ENCODE measurements around the gene ZBTB17.

ZBTB17 gene

GRCh38 chr1:16018749-16019643 is 43.1 kb upstream of the ZBTB17 start:
- Histone ChIP-seq H3K9me3 (ENCODE audit: insufficient read depth, low read length) (no peaks in the 10 kb centered on the region), H3K9ac (ENCODE audit: insufficient read length, low read depth) (peak overlapping the region; percentile 50), H3K36me3 (ENCODE audit: insufficient read depth, insufficient read length, low read length) (no peaks in the 10 kb centered on the region), H3K4me1 (ENCODE audit: insufficient read depth, insufficient read length) (peaks cover 25% of the 10 kb centered on the region), H3K27me3 (ENCODE audit: insufficient read depth, insufficient read length) (no peaks in the 10 kb centered on the region), H3K4me3 (ENCODE audit: insufficient read length, low read depth) (no peak overlapping the region)
- TF ChIP-seq YY1 (IDR thresholded peaks at IDR 0.05; ENCODE audit: insufficient read depth, insufficient read length) (no peak), ZNF274 (IDR thresholded peaks at IDR 0.05; ENCODE audit: low read depth, low read length) (no peak), SUZ12 (IDR thresholded peaks at IDR 0.05; ENCODE audit: extremely low read depth, insufficient read depth, insufficient read length) (no peak)
- DNase-seq (ENCODE audit: low read depth, low spot score) = no peak

- DNase-seq (ENCODE audit: low read depth, low spot score) = no peak
- no peak for TF ChIP-seq ZNF274 (IDR thresholded peaks at IDR 0.05; ENCODE audit: low read depth, low read length)
- no peak for TF ChIP-seq YY1 (IDR thresholded peaks at IDR 0.05; ENCODE audit: insufficient read depth, insufficient read length)
- no peak for TF ChIP-seq SUZ12 (IDR thresholded peaks at IDR 0.05; ENCODE audit: extremely low read depth, insufficient read depth, insufficient read length)
- Histone ChIP-seq H3K27me3 (ENCODE audit: insufficient read depth, insufficient read length) (no peaks in the 10 kb centered on the region), H3K36me3 (ENCODE audit: insufficient read depth, insufficient read length, low read length) (no peaks in the 10 kb centered on the region), H3K9ac (ENCODE audit: insufficient read length, low read depth) (peak overlapping the region; percentile 4), H3K4me3 (ENCODE audit: insufficient read length, low read depth) (no peak overlapping the region), H3K9me3 (ENCODE audit: insufficient read depth, low read length) (no peaks in the 10 kb centered on the region), H3K4me1 (ENCODE audit: insufficient read depth, insufficient read length) (peaks cover 25% of the 10 kb centered on the region)
These were observed 42.4 kb upstream of the ZBTB17 start for GRCh38 chr1:16018308-16018707.

GRCh38 chr1:16017461-16018303 is 41.8 kb upstream of the ZBTB17 start, which contains the start of gene HSPB7:
TSS of gene HSPB7 (minus strand) at chr1:16018043. CDS start at chr1:16017963, 80 bp downstream.
- no peak for DNase-seq (ENCODE audit: low read depth, low spot score)
- no peaks in the 10 kb centered on the region for H3K27me3 ChIP-seq (ENCODE audit: insufficient read depth, insufficient read length)
- H3K4me3 ChIP-seq (ENCODE audit: insufficient read length, low read depth) = no peak within 1 kb of the TSS
- H3K9ac ChIP-seq (ENCODE audit: insufficient read length, low read depth) = peak within 1 kb of the TSS; percentile 50
- no peaks in the 10 kb centered on the region for H3K9me3 ChIP-seq (ENCODE audit: insufficient read depth, low read length)
- peaks cover 25% of the 10 kb centered on the region for H3K4me1 ChIP-seq (ENCODE audit: insufficient read depth, insufficient read length)
- no peak for TF ChIP-seq YY1 (IDR thresholded peaks at IDR 0.05; ENCODE audit: insufficient read depth, insufficient read length)
- no peak for TF ChIP-seq SUZ12 (IDR thresholded peaks at IDR 0.05; ENCODE audit: extremely low read depth, insufficient read depth, insufficient read length)
- no peak for TF ChIP-seq ZNF274 (IDR thresholded peaks at IDR 0.05; ENCODE audit: low read depth, low read length)
- no peaks in the 10 kb centered on the region for H3K36me3 ChIP-seq (ENCODE audit: insufficient read depth, insufficient read length, low read length)

- TF ChIP-seq YY1 (IDR thresholded peaks at IDR 0.05; ENCODE audit: insufficient read depth, insufficient read length) (no peak), SUZ12 (IDR thresholded peaks at IDR 0.05; ENCODE audit: extremely low read depth, insufficient read depth, insufficient read length) (no peak), ZNF274 (IDR thresholded peaks at IDR 0.05; ENCODE audit: low read depth, low read length) (no peak)
- DNase-seq (ENCODE audit: low read depth, low spot score) = no peak
- peaks cover 31% of the 10 kb centered on the region for H3K4me1 ChIP-seq (ENCODE audit: insufficient read depth, insufficient read length)
- H3K27me3 ChIP-seq (ENCODE audit: insufficient read depth, insufficient read length) = no peaks in the 10 kb centered on the region
- H3K4me3 ChIP-seq (ENCODE audit: insufficient read length, low read depth) = no peak overlapping the region
- no peaks in the 10 kb centered on the region for H3K36me3 ChIP-seq (ENCODE audit: insufficient read depth, insufficient read length, low read length)
- no peak overlapping the region for H3K9ac ChIP-seq (ENCODE audit: insufficient read length, low read depth)
- no peaks in the 10 kb centered on the region for H3K9me3 ChIP-seq (ENCODE audit: insufficient read depth, low read length)
These were observed 41.2 kb upstream of the ZBTB17 start for GRCh38 chr1:16017076-16017460.

GRCh38 chr1:16015960-16016901 is 40.3 kb upstream of the ZBTB17 start:
- no peak overlapping the region for H3K4me3 ChIP-seq (ENCODE audit: insufficient read length, low read depth)
- no peaks in the 10 kb centered on the region for H3K36me3 ChIP-seq (ENCODE audit: insufficient read depth, insufficient read length, low read length)
- DNase-seq (ENCODE audit: low read depth, low spot score) = no peak
- TF ChIP-seq SUZ12 (IDR thresholded peaks at IDR 0.05; ENCODE audit: extremely low read depth, insufficient read depth, insufficient read length) = no peak
- no peak for TF ChIP-seq YY1 (IDR thresholded peaks at IDR 0.05; ENCODE audit: insufficient read depth, insufficient read length)
- no peak for TF ChIP-seq ZNF274 (IDR thresholded peaks at IDR 0.05; ENCODE audit: low read depth, low read length)
- no peak overlapping the region for H3K9ac ChIP-seq (ENCODE audit: insufficient read length, low read depth)
- H3K27me3 ChIP-seq (ENCODE audit: insufficient read depth, insufficient read length) = no peaks in the 10 kb centered on the region
- H3K9me3 ChIP-seq (ENCODE audit: insufficient read depth, low read length) = no peaks in the 10 kb centered on the region
- H3K4me1 ChIP-seq (ENCODE audit: insufficient read depth, insufficient read length) = peaks cover 32% of the 10 kb centered on the region

GRCh38 chr1:16015491-16015890 is 39.6 kb upstream of the ZBTB17 start:
- H3K27me3 ChIP-seq (ENCODE audit: insufficient read depth, insufficient read length) = no peaks in the 10 kb centered on the region
- peaks cover 32% of the 10 kb centered on the region for H3K4me1 ChIP-seq (ENCODE audit: insufficient read depth, insufficient read length)
- H3K9ac ChIP-seq (ENCODE audit: insufficient read length, low read depth) = no peak overlapping the region
- no peaks in the 10 kb centered on the region for H3K36me3 ChIP-seq (ENCODE audit: insufficient read depth, insufficient read length, low read length)
- no peak overlapping the region for H3K4me3 ChIP-seq (ENCODE audit: insufficient read length, low read depth)
- no peaks in the 10 kb centered on the region for H3K9me3 ChIP-seq (ENCODE audit: insufficient read depth, low read length)
- TF ChIP-seq YY1 (IDR thresholded peaks at IDR 0.05; ENCODE audit: insufficient read depth, insufficient read length) = no peak
- TF ChIP-seq SUZ12 (IDR thresholded peaks at IDR 0.05; ENCODE audit: extremely low read depth, insufficient read depth, insufficient read length) = no peak
- TF ChIP-seq ZNF274 (IDR thresholded peaks at IDR 0.05; ENCODE audit: low read depth, low read length) = no peak
- DNase-seq (ENCODE audit: low read depth, low spot score) = no peak

All from NT2/D1 (cell line).